Measurements from ENCODE around the gene CADM1. TPM values are rescaled to one million over a fixed set of nuclear protein-coding genes. Genes with fewer than 3 reads are reported as not detected.

Gene CADM1
- total RNA-seq, 1 experiment from 2014 or later: 534 TPM

DNA sequence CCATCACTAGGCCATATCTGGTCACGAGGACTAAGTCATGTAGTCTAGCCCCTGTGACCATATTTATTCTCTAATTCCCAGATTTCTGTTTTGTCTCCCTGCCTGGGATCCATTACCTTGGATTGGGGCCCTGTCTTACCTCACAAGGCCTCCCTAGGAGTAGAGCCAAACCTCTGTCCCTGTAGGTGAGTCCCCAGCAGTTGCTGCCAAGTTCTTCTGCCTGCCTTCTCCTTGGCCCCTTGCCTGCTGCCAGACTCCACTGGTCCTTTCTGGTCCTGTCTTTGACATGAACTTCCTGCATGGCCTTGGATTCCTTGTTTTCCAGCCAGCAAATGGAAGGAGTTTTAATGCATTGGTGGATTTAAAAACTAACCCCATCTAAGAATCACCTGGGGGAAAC, 35.6 kb upstream of the CADM1 start:
- Mint-ChIP-seq H3K27ac (ENCODE audit: unreplicated experiment) (no peak overlapping the region), H3K4me3 (ENCODE audit: unreplicated experiment) (no peak overlapping the region), H3K36me3 (ENCODE audit: insufficient read depth, unreplicated experiment) (no peaks in the 10 kb centered on the region), H3K4me1 (ENCODE audit: low read depth, unreplicated experiment) (peaks cover 11% of the 10 kb centered on the region), H3K9me3 (ENCODE audit: unreplicated experiment) (no peaks in the 10 kb centered on the region), H3K27me3 (ENCODE audit: insufficient read depth, unreplicated experiment) (no peaks in the 10 kb centered on the region)
- intact Hi-C loops (cut with micrococcal nuclease; ENCODE audit: unreplicated experiment): loop anchor here (2.0 kb wide), 1 partner anchor 35 kb away; the partner anchor contains the start of gene CADM1
- H3K4me3 ChIP-seq (ENCODE audit: low read depth, low read length): no peak overlapping the region
- no peaks in the 10 kb centered on the region for H3K9me3 ChIP-seq
- no peaks in the 10 kb centered on the region for H3K27me3 ChIP-seq (replicated peaks; ENCODE audit: control insufficient read depth, insufficient read depth, low read length)
- no peaks in the 10 kb centered on the region for H3K36me3 ChIP-seq (ENCODE audit: control insufficient read depth, insufficient read depth, low read length)
- TF ChIP-seq, protein P1, sequence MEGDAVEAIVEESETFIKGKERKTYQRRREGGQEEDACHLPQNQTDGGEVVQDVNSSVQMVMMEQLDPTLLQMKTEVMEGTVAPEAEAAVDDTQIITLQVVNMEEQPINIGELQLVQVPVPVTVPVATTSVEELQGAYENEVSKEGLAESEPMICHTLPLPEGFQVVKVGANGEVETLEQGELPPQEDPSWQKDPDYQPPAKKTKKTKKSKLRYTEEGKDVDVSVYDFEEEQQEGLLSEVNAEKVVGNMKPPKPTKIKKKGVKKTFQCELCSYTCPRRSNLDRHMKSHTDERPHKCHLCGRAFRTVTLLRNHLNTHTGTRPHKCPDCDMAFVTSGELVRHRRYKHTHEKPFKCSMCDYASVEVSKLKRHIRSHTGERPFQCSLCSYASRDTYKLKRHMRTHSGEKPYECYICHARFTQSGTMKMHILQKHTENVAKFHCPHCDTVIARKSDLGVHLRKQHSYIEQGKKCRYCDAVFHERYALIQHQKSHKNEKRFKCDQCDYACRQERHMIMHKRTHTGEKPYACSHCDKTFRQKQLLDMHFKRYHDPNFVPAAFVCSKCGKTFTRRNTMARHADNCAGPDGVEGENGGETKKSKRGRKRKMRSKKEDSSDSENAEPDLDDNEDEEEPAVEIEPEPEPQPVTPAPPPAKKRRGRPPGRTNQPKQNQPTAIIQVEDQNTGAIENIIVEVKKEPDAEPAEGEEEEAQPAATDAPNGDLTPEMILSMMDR (IDR thresholded peaks at IDR 0.05; ENCODE audit: insufficient read depth in 1 of 2, low read depth in 1 of 2, low read length in 1 of 2, severe bottlenecking in 1 of 2, unreplicated experiment in 1 of 2): no peak
- CTCF ChIA-PET: no interaction called here
- no TSS peak for BruUV-seq (replicated peaks)
- H3K4me1 ChIP-seq: peaks cover 20% of the 10 kb centered on the region
- DNase-seq: no peak
- POLR2A ChIA-PET: no interaction called here

DNA sequence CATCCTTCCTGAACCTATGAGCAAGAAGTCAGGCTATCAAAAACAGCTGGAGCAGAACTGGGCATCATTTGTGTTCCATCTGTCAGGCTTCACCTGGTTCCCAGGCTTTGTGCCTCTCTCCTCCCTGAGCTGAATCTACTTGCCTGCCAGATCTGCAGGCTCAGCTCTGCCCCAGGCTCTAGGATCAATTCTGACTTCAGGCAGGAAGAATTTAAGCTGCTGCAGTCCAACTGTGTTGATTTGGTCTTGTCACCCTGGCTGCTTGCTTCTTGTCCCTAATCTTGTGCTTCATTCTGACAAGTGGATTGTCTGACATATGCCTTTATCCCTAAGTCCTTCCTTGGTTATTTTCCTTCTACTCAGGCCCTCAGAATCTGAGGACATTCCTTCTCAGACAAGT, 31.6 kb upstream of the CADM1 start:
- Histone ChIP-seq H3K4me3 (ENCODE audit: low read depth, low read length) (no peak overlapping the region), H3K36me3 (ENCODE audit: control insufficient read depth, insufficient read depth, low read length) (no peaks in the 10 kb centered on the region), H3K9me3 (no peaks in the 10 kb centered on the region), H3K4me1 (peaks cover 3% of the 10 kb centered on the region), H3K27me3 (replicated peaks; ENCODE audit: control insufficient read depth, insufficient read depth, low read length) (no peaks in the 10 kb centered on the region)
- Mint-ChIP-seq H3K9me3 (ENCODE audit: unreplicated experiment) (no peaks in the 10 kb centered on the region), H3K27ac (ENCODE audit: unreplicated experiment) (no peak overlapping the region), H3K36me3 (ENCODE audit: insufficient read depth, unreplicated experiment) (no peaks in the 10 kb centered on the region), H3K4me3 (ENCODE audit: unreplicated experiment) (no peak overlapping the region), H3K27me3 (ENCODE audit: insufficient read depth, unreplicated experiment) (no peaks in the 10 kb centered on the region), H3K4me1 (ENCODE audit: low read depth, unreplicated experiment) (peaks cover 30% of the 10 kb centered on the region)
- intact Hi-C loops (cut with micrococcal nuclease; ENCODE audit: unreplicated experiment): no loop called here
- TF ChIP-seq, protein P1 (IDR thresholded peaks at IDR 0.05; ENCODE audit: insufficient read depth in 1 of 2, low read depth in 1 of 2, low read length in 1 of 2, severe bottlenecking in 1 of 2, unreplicated experiment in 1 of 2): no peak
- ChIA-PET POLR2A (no interaction called here), CTCF (interaction anchor here (1.1 kb wide), 1 partner anchor 32 kb away, joined by 3 read pairs; the partner anchor contains the start of gene CADM1)
- BruUV-seq (replicated peaks): no TSS peak
- DNase-seq: no peak

DNA sequence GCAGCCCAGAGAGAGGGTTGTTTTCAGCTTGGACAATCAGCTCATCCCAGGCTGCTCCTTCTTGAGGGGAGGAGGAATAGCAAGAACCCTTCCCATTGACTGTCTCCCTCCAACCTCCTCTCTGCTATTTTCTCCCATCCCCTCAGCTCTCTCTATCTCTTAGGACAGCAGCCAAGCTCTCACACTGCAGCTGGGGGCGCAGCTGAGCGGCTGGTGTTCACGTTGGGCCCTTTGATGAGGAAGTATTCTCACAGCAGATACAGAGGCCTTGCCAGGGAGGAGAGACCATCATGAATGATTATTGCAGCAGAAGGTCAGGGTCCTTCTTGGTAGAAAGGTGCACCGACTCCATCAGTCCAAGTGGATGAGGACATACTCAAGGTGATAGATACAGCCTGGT, 26.5 kb upstream of the CADM1 start:
- no peaks in the 10 kb centered on the region for H3K27me3 Mint-ChIP-seq (ENCODE audit: insufficient read depth, unreplicated experiment)
- no TSS peak for BruUV-seq (replicated peaks)
- H3K36me3 Mint-ChIP-seq (ENCODE audit: insufficient read depth, unreplicated experiment): peaks cover 6% of the 10 kb centered on the region
- intact Hi-C loops (cut with micrococcal nuclease; ENCODE audit: unreplicated experiment): no loop called here
- no peak for DNase-seq
- TF ChIP-seq, protein P1 (IDR thresholded peaks at IDR 0.05; ENCODE audit: insufficient read depth in 1 of 2, low read depth in 1 of 2, low read length in 1 of 2, severe bottlenecking in 1 of 2, unreplicated experiment in 1 of 2): peak in 1 of 2 experiments; percentile 26
- H3K4me3 Mint-ChIP-seq (ENCODE audit: unreplicated experiment): no peak overlapping the region
- Histone ChIP-seq H3K9me3 (0 out of 2 replicates have a peak, but pooled peaks cover 5% of the 10 kb centered on the region), H3K36me3 (ENCODE audit: control insufficient read depth, insufficient read depth, low read length) (no peaks in the 10 kb centered on the region), H3K4me1 (peaks cover 12% of the 10 kb centered on the region), H3K27me3 (replicated peaks; ENCODE audit: control insufficient read depth, insufficient read depth, low read length) (no peaks in the 10 kb centered on the region), H3K4me3 (ENCODE audit: low read depth, low read length) (no peak overlapping the region)
- H3K27ac Mint-ChIP-seq (ENCODE audit: unreplicated experiment): no peak overlapping the region
- ChIA-PET CTCF (interaction anchor here (0.5 kb wide), 1 partner anchor 25 kb away, joined by 3 read pairs; no protein-coding TSS in a partner anchor), POLR2A (no interaction called here)
- H3K4me1 Mint-ChIP-seq (ENCODE audit: low read depth, unreplicated experiment): peaks cover 41% of the 10 kb centered on the region
- no peaks in the 10 kb centered on the region for H3K9me3 Mint-ChIP-seq (ENCODE audit: unreplicated experiment)

Measured in Caco-2 (cell line).